ENCODE measurements around the gene RNGTT.

RNGTT gene

DNA sequence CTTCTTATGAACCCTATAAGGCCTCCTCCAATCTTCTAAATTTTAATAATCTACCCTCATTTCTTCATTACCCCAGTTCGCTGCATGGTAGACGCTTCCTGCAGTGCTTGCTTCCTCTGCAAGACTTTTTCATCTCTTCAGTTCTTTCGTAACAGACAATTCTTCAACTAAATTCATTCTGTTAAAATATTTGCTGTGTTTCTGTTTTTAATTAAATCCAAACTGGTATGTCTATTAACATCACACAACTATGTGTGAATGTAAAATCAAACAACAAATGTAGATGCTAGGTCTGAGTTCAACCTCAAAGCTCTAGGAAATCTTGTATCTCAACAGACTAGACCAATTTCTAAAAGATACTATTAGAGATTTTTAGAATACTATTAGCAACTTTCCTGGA lies 199.3 kb downstream of the RNGTT start:
- no peak for DNase-seq (ENCODE audit: low spot score)
- in situ Hi-C loops (cut with MboI; ENCODE audit: low sequenced_read_pairs, unreplicated experiment), result no loop called here
- TF ChIP-seq, protein P1, sequence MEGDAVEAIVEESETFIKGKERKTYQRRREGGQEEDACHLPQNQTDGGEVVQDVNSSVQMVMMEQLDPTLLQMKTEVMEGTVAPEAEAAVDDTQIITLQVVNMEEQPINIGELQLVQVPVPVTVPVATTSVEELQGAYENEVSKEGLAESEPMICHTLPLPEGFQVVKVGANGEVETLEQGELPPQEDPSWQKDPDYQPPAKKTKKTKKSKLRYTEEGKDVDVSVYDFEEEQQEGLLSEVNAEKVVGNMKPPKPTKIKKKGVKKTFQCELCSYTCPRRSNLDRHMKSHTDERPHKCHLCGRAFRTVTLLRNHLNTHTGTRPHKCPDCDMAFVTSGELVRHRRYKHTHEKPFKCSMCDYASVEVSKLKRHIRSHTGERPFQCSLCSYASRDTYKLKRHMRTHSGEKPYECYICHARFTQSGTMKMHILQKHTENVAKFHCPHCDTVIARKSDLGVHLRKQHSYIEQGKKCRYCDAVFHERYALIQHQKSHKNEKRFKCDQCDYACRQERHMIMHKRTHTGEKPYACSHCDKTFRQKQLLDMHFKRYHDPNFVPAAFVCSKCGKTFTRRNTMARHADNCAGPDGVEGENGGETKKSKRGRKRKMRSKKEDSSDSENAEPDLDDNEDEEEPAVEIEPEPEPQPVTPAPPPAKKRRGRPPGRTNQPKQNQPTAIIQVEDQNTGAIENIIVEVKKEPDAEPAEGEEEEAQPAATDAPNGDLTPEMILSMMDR (IDR thresholded peaks at IDR 0.05; ENCODE audit: borderline replicate concordance, control extremely low read depth, extremely low read depth, insufficient read depth, missing control alignments), result no peak

DNA sequence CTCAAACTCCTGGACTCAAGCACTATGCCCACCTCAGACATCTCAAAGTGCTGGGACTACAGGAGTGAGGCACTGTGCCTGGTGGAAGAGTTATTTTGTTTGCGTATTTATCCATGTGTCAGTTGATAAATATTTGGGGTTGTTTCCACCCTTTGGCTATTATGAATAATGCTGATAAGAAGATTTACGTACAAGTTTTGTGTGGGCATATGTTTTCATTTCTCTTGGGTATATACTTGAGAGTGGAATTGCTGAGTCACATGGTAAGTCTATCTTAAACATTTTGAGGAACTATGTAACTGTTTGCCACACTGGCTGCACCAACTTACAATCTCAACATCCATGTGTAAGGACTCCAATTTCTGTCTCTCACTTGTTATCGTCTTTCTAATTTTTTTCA lies 200.3 kb downstream of the RNGTT start:
- no peak for DNase-seq (ENCODE audit: low spot score)
- TF ChIP-seq, protein P1 (IDR thresholded peaks at IDR 0.05; ENCODE audit: borderline replicate concordance, control extremely low read depth, extremely low read depth, insufficient read depth, missing control alignments), result no peak
- in situ Hi-C loops (cut with MboI; ENCODE audit: low sequenced_read_pairs, unreplicated experiment), result no loop called here

DNA sequence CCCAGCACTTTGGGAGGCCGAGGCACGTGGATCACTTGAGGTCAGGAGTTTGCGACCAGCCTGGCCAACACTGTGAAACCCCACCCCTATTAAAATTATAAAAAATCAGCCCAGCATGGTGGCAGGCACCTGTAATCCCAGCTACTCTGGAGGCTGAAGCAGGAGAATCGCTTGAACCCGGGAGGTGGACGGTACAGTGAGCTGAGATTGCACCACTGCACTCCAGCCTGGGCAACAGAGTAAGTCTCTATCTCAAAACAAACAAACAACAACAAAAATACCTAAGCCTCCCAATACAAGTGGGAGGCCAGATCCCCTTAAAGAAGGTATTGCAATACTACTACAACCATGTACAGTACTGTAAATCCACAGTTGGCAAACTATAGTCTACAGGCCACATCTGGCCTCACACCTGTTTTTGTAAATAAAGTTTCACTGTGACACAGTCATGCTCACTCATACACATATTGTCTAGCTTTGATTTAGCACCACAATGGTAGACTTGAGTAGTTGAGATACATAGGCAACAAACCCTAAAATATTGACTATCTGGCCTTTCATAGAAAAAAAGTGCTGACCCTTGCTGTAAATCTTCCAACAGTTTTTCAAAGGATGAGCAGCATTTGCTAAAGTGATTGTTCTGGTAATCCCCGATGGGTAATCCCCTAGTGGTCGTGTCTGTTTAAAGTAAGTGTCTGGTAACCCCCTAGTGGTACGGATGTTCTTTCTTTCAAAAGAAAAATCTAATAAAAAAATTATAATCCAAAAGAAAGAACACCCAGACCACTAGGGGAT lies 202.0 kb downstream of the RNGTT start:
- TF ChIP-seq, protein P1 (IDR thresholded peaks at IDR 0.05; ENCODE audit: borderline replicate concordance, control extremely low read depth, extremely low read depth, insufficient read depth, missing control alignments), result peak; percentile 11
- in situ Hi-C loops (cut with MboI; ENCODE audit: low sequenced_read_pairs, unreplicated experiment), result no loop called here
- DNase-seq (ENCODE audit: low spot score), result peak; percentile 27

DNA sequence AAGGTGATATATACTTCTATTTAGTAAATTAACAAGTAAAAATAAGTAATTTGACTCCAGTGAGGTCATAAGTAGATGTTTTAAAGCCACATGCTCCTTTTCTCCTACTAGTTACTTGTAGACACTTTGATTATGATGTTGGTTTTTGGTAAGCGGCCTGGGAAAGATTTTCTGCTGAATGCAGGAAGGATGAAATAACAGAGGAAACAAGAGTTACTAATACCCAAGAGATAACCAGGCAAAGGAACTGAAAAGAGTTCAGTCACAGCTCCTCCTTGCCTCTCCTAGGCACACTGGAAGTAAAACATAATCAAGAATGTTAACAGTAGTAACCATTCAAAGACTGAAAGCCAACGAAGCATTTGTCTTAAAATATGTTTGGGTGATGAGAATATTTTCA lies 203.3 kb downstream of the RNGTT start:
- DNase-seq (ENCODE audit: low spot score), result no peak
- TF ChIP-seq, protein P1 (IDR thresholded peaks at IDR 0.05; ENCODE audit: borderline replicate concordance, control extremely low read depth, extremely low read depth, insufficient read depth, missing control alignments), result no peak
- in situ Hi-C loops (cut with MboI; ENCODE audit: low sequenced_read_pairs, unreplicated experiment), result no loop called here

DNA sequence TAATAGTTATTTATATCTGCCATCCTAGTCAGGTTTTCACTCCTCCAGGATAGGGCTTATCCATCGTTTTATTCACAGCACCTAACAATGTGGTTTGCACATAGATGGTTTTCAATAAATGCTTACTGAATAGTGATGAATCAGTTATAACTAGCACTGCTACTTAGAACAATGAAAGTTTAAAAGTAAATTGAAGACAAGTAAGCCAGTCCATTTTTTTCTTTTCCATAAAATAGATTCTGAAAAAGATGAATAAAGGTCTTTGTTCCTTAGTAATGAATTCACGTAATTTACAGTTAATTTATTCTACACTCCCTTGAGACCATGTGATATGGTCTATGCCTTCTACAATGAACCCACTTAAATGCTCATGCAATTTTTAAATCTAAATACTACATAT lies 212.5 kb downstream of the RNGTT start:
- TF ChIP-seq, protein P1 (IDR thresholded peaks at IDR 0.05; ENCODE audit: borderline replicate concordance, control extremely low read depth, extremely low read depth, insufficient read depth, missing control alignments), result no peak
- in situ Hi-C loops (cut with MboI; ENCODE audit: low sequenced_read_pairs, unreplicated experiment), result no loop called here
- DNase-seq (ENCODE audit: low spot score), result no peak

DNA sequence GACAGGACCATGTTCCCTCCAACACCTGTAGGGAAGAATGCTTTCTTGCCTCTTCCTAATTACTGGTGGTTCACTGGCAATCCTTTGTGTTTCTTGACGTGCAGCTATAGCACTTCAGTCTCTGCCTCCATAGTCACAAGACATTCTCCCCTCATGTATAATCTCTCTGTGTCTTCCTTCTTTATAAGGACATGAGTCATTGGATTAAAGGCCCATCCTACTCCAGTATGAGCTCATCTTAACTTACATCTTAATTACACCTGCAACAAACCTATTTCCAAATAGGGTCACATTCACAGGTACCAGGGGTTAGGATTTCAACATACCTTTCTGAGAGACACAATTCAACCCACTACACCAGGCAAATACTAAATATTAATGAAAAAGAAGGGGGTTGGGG lies 213.6 kb downstream of the RNGTT start:
- in situ Hi-C loops (cut with MboI; ENCODE audit: low sequenced_read_pairs, unreplicated experiment), result no loop called here
- TF ChIP-seq, protein P1 (IDR thresholded peaks at IDR 0.05; ENCODE audit: borderline replicate concordance, control extremely low read depth, extremely low read depth, insufficient read depth, missing control alignments), result no peak
- DNase-seq (ENCODE audit: low spot score), result no peak

Measured in GM13976 (cell line).